Colonic mucosa (tissue), 4 donors: Measurements from ENCODE around the gene CFL1. TPM values are rescaled to one million over a fixed set of nuclear protein-coding genes. Genes with fewer than 3 reads are reported as not detected.
"Not testable (repeated sequence)": the region's sequence is repeated elsewhere in the genome, so short reads cannot be mapped to it uniquely, and the experiment has no call there.

Experiments
- DNase-seq: peaks from one replicate; pipeline ENCODE4 v3.0.0-alpha.2; 2020
- H3K27ac ChIP-seq: fragments of 200-600 bp; one replicate; pipeline ENCODE4 v1.8.0; 2021
- H3K27me3 ChIP-seq: fragments of 200-600 bp; one replicate; pipeline ENCODE4 v1.8.0; 2021
- H3K36me3 ChIP-seq: fragments of 200-600 bp; one replicate; pipeline ENCODE4 v1.8.0; 2021
- H3K4me1 ChIP-seq: fragments of 200-600 bp; one replicate; pipeline ENCODE4 v1.8.0; 2021; ENCODE audit warnings: mild to moderate bottlenecking
- H3K4me3 ChIP-seq: fragments of 200-600 bp; one replicate; pipeline ENCODE4 v1.8.0; 2021
- H3K9ac ChIP-seq, 2 donors: one replicate each; pipeline ENCODE4 v1.7.0; 2013; ENCODE audit warnings: control low read depth in 2 of 2, low read depth in 2 of 2, low read length in 2 of 2
- H3K9me3 ChIP-seq: fragments of 200-600 bp; one replicate; pipeline ENCODE4 v1.8.0; 2021
- intact Hi-C: fragments of 100-400 bp; cut with DNase I; formaldehyde crosslinking; loops from one replicate; pipeline ENCODE4 v1.14.1; 2022
- total RNA-seq, 2 donors: library from RNA; stranded (reverse); fragmentation: NEBNext Ultra II Directional in 1 of 2; extraction: Animal tissue kit (Norgen Biotek cat#: 25700) in 1 of 2; gene quantifications; one replicate each; pipeline ENCODE4 v1.2.1, GENCODE V29; 2021
- TF ChIP-seq, protein P1 (sequence below): fragments of 200-600 bp; IDR thresholded peaks from one replicate; pipeline ENCODE4 v1.8.0; 2022; ENCODE audit warnings: antibody characterized with exemption, mild to moderate bottlenecking
- donor health status: healthy.
- donor health status: DM: no; HTN: no; CAD: no.
- donor health status: DM: no; HTN: no; CAD: no.

CFL1 gene
- total RNA-seq, 2 donors from 2014 or later, result 1,832 to 1,932 TPM

DNA sequence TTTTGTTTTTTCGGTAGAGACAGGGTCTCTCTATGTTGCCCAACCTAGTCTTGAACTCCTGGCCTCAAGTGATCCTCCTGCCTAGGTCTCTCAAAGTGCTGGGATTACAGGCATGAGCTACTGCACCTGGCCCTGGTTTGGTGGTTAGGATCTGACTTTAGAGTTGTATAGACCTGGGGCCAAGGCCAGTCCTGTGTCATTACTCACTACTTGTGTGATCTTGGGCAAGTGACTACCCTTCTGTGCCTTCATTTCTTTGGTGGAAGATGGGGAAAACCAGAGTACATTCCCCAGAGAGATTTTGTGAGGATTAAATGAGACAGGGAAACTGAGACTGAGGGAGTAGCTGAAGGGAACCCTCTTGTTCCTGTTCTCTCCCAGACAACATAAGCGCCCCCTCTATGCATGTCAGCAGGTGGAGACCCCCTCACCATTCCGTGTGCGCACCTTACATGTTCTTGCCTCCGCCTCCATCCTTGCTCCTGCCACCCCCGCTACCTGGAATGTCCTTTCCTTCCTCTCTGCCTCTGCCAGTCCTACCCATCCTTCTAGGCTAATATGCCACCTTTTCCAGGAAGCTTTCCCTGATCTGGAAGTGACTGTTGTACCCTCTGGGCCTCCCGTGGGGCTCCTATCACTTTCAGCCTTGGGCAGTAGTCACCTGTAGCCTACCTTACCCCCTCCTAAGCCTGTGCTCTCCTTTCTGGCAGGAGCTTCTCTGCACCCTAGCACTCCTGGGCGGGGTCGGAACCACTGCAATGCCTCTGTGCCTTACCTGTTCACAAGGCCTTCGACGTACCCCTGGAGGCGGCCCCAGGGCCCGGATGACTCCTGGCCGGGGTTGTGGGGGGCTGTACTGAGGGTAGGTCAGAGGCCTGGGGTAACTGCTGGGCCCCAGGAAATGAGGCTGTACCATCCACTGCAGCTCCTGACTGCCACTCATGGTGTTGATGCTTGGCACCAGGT, 38.3 kb upstream of the CFL1 start:
- Histone ChIP-seq H3K4me1 (peaks cover 9% of the 10 kb centered on the region), H3K36me3 (no peaks in the 10 kb centered on the region), H3K27ac (no peak overlapping the region), H3K9me3 (no peaks in the 10 kb centered on the region), H3K9ac (no peak overlapping the region), H3K27me3 (no peaks in the 10 kb centered on the region), H3K4me3 (no peak overlapping the region)
- DNase-seq, result no peak
- TF ChIP-seq, protein P1, sequence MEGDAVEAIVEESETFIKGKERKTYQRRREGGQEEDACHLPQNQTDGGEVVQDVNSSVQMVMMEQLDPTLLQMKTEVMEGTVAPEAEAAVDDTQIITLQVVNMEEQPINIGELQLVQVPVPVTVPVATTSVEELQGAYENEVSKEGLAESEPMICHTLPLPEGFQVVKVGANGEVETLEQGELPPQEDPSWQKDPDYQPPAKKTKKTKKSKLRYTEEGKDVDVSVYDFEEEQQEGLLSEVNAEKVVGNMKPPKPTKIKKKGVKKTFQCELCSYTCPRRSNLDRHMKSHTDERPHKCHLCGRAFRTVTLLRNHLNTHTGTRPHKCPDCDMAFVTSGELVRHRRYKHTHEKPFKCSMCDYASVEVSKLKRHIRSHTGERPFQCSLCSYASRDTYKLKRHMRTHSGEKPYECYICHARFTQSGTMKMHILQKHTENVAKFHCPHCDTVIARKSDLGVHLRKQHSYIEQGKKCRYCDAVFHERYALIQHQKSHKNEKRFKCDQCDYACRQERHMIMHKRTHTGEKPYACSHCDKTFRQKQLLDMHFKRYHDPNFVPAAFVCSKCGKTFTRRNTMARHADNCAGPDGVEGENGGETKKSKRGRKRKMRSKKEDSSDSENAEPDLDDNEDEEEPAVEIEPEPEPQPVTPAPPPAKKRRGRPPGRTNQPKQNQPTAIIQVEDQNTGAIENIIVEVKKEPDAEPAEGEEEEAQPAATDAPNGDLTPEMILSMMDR, result no peak
- intact Hi-C loops, result no loop called here

DNA sequence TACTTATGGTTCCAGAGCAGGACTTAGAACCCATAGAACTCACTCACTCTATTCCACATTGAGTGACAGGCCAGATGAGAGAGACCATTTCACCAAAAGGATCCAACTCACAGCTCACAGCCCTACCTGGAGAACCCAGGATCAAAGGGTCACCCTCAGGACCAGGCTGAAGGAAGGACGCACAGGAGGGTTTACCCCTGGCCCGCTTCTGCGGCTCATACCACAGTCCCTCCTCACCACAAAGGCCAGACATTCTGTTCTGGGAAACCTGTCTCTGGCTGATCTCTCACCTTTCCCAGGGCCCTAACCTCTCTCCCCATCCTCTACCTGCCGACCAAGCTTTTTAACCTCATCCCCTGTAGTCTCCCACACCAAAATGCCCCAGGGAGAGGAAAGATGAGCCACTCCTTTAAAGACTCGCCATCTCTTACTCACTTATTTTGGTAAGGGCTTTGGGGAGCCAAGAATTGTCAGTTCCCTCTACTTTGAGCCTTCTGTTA, 37.6 kb upstream of the CFL1 start:
- Histone ChIP-seq H3K4me1 (peaks cover 9% of the 10 kb centered on the region), H3K4me3 (no peak overlapping the region), H3K27ac (no peak overlapping the region), H3K9me3 (no peaks in the 10 kb centered on the region), H3K9ac (no peak overlapping the region), H3K27me3 (no peaks in the 10 kb centered on the region), H3K36me3 (no peaks in the 10 kb centered on the region)
- no peak for DNase-seq
- intact Hi-C loops, result no loop called here
- TF ChIP-seq, protein P1, result no peak

DNA sequence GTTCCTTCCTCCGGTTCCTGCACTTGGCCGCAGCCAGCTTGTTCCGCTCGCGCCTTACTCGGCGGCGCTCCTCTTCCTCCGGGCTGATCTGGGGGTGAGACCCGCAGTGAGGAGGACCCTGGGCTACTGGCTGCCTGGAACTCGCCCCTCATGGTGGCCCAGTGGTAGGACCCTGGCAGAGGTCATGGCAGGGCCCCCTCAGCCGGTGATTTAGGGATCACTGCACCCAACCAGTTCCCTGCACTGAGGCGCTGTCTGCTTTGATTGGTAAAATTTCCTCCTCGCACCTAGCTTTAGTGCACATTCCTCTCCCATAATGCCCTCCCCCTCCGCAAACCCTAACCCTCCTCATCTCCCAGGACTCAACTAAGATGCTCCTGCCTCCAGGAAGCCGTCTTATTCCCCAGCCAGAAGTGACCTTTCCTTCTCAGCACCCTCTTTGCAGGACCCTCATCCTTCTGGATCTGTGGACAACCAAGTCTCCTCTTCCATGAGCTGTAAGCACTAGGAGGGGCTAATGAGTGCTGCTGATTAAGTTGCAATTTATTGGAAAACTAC, 36.1 kb upstream of the CFL1 start:
- no peaks in the 10 kb centered on the region for H3K27me3 ChIP-seq
- H3K36me3 ChIP-seq, result no peaks in the 10 kb centered on the region
- H3K9ac ChIP-seq, result peak overlapping the region; percentile 61 to 64
- no peak for DNase-seq
- no peaks in the 10 kb centered on the region for H3K4me1 ChIP-seq
- H3K9me3 ChIP-seq, result no peaks in the 10 kb centered on the region
- H3K4me3 ChIP-seq, result peak overlapping the region; percentile 21
- intact Hi-C loops, result no loop called here
- peak overlapping the region; percentile 74 for H3K27ac ChIP-seq
- TF ChIP-seq, protein P1, result no peak

DNA sequence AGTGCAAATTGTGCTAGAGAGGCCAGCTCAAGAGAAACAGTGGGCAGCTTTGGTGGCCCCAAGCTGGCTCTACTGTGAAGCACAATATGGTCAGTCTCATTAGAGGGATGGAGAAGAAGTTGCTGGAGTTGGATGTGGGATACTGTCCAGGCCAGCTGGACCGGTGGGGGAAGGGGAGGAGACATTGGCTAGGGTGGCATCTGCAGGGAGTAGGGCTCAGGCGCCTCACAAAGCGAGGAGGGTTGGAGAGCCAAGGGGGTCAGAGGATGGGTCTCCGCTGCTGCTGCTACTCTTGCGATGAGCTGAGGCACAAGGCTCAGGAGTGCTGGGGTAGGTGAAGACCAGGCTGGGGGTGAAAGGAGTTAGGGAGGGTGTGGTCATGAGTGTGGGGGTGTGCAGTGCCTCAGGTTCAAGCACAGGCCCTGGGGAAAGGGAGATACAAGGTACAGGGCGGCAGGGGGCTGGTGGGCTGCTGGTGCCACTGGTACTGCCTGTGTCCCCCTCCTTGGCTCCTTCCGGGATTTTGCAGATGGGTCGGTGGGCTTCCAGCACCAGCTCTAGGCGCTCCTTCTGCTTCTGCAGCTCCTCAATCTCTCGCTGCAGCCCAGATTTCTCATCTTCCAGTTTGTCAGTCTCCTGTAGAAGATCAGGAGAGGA, 34.8 kb upstream of the CFL1 start:
- Histone ChIP-seq H3K36me3 (no peaks in the 10 kb centered on the region), H3K4me3 (peak overlapping the region; percentile 66), H3K27ac (peak overlapping the region; percentile 42), H3K9ac (no peak overlapping the region), H3K27me3 (no peaks in the 10 kb centered on the region), H3K9me3 (no peaks in the 10 kb centered on the region), H3K4me1 (peaks cover 1% of the 10 kb centered on the region)
- no peak for DNase-seq
- intact Hi-C loops, result no loop called here
- TF ChIP-seq, protein P1, result no peak

DNA sequence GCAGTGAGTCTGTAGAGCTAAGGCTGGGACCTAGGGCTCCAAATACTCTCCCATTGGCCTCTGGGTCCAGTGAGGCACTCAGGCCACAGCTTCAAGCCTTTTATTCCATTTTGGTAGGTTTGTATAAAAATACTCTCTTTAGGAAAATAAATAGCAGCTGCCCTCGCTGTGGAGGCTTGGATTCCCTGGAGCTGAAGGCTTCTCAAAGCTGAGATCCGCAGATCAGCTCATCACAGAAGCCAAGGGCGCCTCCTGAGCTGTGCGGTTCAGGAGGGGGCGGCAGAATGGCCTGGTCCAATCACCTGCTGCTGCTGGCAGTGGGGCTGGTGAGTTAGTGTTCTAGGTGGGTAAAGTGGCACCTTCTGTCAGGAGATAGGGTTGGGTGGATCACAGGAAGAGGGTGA, 34.2 kb upstream of the CFL1 start:
- H3K9me3 ChIP-seq, intact Hi-C loops, H3K36me3 ChIP-seq, H3K27me3 ChIP-seq, H3K4me1 ChIP-seq, DNase-seq: not testable (repeated sequence)
- peak overlapping the region; percentile 66 for H3K4me3 ChIP-seq
- H3K27ac ChIP-seq, result peak overlapping the region; percentile 42
- peak overlapping the region; percentile 87 to 94 for H3K9ac ChIP-seq
